GM21515 (cell line): ENCODE results near the gene WDR62.

Experiments
- ATAC-seq: cut with Tn5 transposase; IDR thresholded peaks from one replicate; pipeline ENCODE4 v1.9.1; 2021; ENCODE audit not compliant: unreplicated experiment

WDR62 gene

DNA sequence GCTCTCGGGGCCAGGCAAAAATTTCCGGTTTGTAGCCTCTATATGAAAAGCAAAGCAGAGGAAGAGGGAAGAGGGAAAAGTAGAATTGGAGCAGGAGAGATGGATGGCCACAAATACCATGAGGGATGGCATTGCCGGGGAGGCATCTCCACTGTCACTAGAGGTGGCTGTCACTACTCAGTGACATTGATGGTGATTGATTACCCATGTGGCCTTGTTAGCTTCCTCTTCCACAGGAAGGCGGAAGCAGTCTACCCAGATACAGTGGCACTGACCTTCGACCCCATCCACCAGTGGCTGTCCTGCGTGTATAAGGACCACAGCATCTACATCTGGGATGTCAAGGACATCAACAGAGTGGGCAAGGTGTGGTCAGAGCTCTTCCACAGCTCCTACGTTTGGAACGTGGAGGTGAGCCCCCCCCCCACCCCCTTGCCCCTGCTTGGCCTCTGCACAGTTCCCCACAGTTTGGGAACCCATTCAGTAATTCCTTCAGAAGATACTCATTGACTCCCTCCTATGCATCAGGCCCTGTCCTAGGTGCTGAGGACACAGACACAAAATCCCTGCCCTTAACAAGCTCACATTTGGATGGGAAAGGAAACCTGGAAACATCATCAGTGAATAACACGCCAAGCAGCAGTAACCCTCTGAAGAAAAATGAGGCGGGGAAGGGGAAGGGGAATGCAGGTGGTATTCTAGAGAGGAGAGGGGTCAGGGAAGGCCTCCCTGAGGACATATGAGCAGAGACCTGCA is 18.6 kb downstream of the WDR62 start:
- ATAC-seq: no peak

GRCh38 chr19:36079389-36079945 is 24.8 kb downstream of the WDR62 start:
- ATAC-seq: no peak

DNA sequence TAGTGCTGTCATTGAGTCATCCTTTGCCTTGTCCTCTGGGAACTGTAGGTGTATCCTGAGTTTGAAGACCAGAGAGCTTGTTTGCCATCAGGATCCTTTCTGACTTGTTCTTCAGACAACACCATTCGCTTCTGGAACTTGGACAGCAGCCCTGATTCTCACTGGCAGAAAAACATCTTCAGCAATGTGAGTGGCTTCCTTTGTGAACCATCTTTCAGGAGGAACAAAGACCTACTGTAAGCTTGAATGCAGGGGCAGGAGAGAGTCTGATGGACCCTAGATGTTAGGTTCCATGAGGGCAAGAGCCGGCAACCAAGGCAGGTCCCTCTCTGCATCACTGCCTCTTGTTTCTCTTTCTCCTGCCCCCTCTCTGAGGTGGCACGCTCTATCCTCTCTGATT is 26.7 kb downstream of the WDR62 start:
- ATAC-seq: no peak

DNA sequence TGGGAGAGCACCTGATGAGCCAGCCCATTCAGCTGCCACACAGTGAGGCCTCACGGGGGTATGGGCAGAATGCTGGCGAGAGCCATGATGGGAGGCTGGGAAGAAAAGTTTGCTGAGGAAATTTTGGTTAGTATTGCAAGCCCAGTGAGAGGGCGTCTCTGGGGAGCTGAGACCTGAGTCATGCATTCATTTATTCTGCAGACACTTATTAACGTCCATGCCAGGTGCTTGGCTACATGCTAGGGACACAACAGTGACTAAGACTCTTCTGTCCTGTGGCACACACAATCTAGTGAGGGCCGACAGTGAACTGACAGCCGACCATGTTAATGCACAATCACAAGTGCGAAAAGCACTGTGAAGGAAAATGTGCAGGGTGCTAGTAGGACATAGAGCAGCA is 27.2 kb downstream of the WDR62 start:
- ATAC-seq: no peak

GRCh38 chr19:36082916-36083315 is 28.2 kb downstream of the WDR62 start:
- no peak for ATAC-seq

- no peak for ATAC-seq
These were observed 29.7 kb downstream of the WDR62 start for GRCh38 chr19:36084231-36085009.

GRCh38 chr19:36086326-36086725 is 31.6 kb downstream of the WDR62 start:
- ATAC-seq: no peak

DNA sequence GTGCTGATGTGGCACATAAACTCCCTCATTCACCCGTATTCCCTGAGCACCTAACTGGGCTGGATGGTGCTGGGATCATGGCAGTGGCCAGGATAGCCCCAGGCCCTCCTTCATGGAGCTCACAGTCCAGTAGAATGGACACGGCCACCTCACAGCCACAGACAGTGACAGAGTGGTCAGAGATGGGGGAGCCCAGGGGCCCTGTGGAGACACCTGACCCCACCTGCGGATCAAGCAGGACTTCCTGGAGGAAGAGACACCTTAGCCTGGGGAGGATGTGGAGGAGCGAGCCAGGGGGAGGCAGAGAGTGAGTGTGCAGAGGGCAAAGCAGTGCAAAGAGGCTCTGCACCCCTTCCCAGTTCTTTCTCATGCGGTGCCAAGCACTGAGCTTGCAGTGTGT is 35.1 kb downstream of the WDR62 start:
- no peak for ATAC-seq

DNA sequence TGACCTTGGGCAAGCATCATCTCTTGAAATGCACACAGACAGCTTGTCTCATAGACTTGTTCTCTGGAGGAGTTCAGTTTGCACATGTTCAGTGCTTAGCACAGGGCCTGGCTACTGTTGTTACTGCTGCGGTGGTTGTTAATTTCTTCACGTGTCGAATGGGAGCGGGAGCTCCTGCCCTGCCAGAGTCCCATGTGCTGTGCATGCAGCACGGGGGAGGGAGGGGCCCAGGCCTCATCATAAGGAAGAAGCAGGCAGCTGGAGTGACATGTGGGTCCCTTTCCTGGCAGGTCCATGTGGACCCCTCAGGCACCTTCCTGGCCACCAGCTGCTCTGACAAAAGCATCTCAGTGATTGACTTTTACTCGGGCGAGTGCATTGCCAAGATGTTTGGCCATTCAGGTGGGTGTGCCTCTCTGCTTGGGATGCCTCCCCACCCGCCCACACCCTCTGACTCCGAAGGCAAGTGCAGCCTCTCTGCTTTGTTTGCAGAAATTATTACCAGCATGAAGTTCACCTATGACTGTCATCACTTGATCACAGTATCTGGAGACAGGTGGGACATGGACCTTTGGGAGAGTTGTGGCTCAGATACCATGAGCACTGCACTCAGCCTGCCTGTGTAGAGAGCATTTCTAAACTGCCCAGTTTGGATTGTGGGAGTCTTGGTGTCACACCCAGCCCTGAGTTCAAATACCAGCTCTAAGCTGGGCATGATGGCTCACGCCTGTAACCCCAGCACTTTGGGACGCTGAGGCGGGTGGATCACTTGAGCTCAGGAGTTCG is 36.4 kb downstream of the WDR62 start:
- no peak for ATAC-seq

- no peak for ATAC-seq
These were observed 37.9 kb downstream of the WDR62 start for GRCh38 chr19:36092566-36092965.

DNA sequence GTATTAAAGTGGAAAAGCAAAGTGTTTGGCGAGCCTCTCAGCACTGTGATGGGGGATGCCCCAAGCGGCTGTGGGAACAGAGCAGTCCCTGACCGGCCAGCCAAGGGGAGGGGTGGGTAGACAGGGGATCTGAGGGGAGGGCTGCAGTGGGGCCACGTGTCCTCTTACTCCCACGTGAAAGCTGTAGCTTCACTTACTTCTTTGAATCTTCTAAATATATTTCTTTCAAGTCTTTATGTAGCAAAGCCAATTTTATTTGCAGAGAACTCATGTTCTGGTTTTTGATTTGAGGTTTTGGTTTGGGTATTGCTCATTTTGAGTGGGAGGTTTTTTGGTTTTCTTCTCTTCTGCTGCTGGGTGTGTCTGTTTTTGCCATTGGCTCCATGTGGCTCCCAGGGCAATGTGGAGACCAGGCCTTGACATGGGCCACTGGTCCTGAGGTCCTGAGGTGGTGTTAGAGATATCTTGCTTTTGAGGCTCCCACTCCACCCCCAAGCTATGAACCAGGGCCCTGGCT is 38.5 kb downstream of the WDR62 start:
- ATAC-seq: no peak

DNA sequence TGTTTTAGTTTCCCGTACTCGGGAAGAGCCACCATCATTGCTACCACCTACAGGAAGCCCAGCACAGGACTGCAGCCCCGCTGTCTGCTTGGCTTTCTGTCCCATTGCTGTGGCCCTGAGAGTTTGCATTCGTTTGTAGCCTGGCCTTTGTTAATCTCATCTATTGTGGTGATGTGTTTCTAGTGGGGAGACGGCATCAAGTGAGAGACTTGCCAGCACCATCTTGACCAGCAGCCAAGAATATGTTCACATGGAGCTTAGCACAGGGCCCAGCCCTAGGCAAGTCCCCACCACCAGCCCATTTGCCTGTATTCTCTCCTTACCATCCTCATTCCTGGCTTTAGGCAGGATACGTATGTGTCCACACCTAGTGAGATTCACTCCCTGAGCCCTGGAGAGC is 39.0 kb downstream of the WDR62 start:
- no peak for ATAC-seq

DNA sequence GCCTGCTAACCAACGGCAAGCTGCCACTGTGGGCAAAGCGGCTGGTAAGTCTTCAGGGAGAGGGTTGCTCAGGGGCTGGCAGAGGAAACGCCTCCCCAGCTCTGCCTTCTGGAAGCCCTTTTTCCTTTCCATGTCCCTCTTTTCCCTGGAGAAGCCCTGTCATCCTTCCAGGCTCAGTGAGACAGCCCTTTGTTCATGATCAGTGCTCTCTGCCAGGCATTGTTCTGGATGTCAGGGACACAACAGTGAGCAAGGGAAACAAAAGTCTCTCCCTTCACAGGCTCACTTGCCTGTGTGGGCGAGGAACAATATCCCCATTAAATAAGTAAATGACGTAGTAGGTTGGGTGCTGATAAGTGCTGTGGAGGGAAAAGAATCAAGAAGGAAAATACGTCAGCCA is 42.3 kb downstream of the WDR62 start:
- ATAC-seq: no peak

DNA sequence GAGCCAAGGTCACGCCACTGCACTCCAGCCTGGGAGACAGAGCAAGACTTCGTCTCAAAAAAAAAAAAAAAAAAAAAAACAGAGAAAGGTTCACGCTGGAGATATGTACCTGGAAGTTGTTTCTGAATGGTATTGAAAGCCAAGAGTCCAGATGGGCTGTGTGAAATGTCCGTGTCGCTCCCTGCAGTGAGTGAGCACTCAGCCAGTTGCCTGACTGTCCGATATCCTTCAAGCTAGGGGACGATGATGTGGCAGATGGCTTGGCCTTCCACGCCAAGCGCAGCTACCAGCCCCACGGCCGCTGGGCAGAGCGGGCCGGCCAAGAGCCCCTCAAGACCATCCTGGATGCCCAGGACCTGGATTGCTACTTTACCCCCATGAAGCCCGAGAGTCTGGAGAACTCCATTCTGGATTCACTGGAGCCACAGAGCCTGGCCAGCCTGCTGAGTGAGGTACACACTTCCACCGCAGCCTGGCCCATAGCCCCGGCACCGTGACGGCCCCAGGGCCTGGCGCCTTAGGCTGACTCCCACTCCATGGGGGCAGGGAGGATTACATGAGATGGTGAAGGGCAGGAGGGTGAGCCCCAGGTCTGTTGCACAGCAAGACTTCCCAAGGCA is 44.6 kb downstream of the WDR62 start:
- ATAC-seq: no peak

DNA sequence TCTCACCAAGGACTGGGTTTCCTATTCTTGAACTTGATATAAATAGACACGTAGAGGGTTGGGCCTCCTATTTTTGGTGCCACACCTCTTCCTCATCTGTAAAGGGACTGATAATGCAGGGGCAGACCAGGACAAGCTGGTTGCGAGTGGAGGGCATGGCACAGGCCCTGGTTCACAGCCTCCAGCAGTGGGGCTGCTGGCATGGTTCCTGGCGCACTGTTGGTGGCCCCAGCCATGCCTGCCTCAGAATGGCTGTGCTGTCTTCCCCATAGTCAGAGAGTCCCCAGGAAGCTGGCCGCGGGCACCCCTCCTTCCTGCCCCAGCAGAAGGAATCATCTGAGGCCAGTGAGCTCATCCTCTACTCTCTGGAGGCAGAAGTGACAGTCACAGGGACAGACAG is 45.8 kb downstream of the WDR62 start:
- no peak for ATAC-seq

DNA sequence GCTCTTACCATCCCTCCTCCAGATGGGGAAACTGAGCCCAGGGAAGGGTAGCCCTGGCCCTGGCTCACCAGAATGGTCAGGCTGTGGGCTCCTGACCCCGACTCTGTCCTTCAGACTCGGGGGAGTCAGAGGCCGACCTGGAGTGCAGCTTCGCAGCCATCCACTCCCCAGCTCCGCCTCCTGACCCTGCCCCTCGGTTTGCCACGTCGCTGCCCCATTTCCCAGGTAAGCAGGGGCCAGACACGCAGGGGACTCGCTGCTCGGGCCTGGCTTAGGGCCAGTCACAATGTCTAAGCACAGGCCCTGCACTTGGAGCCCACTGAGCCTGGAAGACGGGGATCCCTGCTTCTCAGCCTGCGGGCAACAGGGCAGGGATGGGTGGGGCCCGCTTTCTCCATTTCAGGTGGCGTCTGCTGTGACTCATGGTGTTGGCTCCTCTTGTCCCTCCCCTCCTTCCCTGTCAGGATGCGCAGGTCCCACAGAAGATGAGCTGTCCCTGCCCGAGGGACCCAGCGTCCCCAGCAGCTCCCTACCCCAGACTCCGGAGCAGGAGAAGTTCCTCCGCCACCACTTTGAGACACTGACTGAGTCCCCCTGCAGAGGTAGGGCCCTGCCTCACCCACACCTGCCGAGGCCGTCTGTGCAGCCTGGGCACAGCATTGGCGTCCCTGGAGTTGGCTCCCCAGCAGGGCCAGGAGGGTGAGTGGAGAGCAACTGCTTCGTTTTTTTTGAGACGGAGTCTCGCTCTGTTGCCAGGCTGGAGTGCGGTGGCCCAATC is 47.0 kb downstream of the WDR62 start:
- ATAC-seq: no peak

DNA sequence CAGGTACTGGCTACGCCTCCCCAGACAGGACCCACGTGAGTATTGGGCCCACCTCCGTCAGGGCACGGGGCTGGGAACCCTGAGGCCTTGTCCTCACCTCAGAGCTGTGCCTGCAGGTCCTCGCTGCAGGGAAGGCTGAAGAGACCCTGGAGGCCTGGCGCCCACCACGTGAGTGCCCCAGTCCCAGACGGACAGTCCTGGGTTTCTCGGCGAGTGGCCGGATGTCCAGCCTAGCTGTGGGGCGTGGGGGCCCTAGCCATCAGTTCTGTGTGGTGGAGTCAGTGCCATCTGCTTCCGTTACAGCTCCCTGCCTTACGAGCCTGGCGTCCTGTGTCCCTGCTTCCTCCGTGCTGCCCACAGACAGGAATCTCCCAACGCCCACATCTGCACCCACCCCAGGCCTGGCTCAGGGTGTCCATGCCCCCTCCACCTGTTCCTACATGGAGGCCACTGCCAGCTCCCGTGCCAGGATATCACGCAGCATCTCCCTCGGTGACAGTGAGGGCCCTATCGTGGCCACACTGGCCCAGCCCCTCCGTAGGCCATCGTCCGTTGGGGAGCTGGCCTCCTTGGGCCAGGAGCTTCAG is 48.4 kb downstream of the WDR62 start:
- ATAC-seq: no peak

- ATAC-seq: no peak
These were observed 49.3 kb downstream of the WDR62 start for GRCh38 chr19:36103842-36104552.

- no peak for ATAC-seq
These were observed 51.7 kb downstream of the WDR62 start for GRCh38 chr19:36106441-36106840.
